Activated CD4-positive, alpha-beta T cell treated with anti-CD3 and anti-CD28 coated beads, Interleukin-2, Interleukin-6, amounts not matched to agents 100 ng/mL and 50 ng/mL, durations not matched to agents 16 hours and 8 hours (primary cell): ENCODE results near the gene GPX4.

ENCODE experiments used
- DNase-seq: peaks from one replicate; pipeline ENCODE4 v3.0.0-alpha.2; 2020

GPX4 gene

GRCh38 chr19:1135454-1135853 is 31.7 kb downstream of the GPX4 start:
- no peak for DNase-seq

- no peak for DNase-seq
These were observed 32.4 kb downstream of the GPX4 start for GRCh38 chr19:1136201-1136600.

- DNase-seq = no peak
These were observed 33.0 kb downstream of the GPX4 start for GRCh38 chr19:1136621-1137317.

DNA sequence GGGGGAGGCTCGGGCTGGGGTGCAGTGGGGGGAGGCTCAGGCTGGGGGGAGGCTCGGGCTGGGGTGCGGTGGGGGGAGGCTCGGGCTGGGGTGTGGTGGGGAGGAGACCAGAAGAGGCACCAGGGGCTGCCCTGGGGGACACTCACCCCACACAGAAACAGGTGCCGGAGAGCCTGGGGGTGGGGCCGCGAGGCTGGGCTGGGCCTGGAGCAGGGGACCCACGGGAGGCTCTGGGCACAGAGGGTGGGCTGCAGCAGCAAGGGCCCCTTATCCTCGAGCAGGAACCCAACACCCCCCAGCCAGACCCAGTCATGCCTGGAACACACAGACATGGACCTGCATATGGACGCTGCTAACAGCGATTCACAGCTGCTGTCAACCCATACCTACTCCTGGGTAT is 34.3 kb downstream of the GPX4 start:
- no peak for DNase-seq

DNA sequence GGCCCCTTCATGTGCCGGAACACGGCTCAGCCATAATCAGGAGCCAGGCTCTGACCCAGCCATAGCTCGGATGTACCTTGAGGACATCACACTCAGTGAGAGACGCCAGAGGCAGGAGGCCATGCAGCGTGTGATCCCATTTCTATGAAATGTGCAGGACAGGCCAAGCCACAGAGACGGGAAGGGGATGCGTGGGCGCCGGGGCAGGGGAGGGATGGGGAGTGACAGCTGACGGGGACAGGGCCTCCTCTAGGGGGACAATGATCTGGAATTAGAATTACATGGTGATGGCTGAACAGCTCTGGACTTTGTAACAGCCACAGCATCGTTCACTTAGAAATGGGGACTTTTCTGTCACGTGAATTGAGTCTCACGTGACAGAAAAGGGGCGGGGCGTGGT is 35.3 kb downstream of the GPX4 start:
- no peak for DNase-seq

- no peak for DNase-seq
These were observed 36.7 kb downstream of the GPX4 start for GRCh38 chr19:1140272-1141027.

GRCh38 chr19:1141944-1142343 is 38.1 kb downstream of the GPX4 start:
- no peak for DNase-seq

DNA sequence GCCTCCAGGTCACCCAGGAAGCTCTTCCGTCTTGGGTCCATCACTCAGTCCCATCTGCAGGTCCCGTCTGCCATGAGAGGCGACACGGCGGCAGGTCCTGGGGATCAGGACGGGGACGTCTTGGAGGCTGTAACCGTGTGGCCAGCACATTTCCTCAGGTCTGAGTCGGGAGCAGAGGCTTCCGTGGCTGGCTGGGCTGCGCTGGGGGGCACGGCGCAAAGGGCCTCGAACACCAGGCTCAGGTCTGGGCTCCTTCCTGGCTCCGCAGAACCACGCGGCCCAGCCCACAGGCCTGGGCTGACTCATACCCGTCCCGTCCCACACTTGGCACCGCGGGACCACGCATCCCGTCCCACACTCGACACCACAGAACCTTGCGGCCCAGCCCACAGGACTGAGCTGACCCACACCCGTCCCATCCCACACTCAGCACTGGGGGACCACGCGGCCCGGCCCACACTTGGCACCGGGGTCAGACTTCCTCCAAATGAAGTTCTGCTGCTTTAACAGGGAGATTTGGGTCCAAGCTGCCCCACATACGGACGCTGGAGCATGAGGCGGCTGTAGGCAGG is 40.1 kb downstream of the GPX4 start:
- DNase-seq = no peak

GRCh38 chr19:1144741-1145140 is 40.9 kb downstream of the GPX4 start:
- DNase-seq = no peak

- no peak for DNase-seq
These were observed 42.0 kb downstream of the GPX4 start for GRCh38 chr19:1145635-1146411.

DNA sequence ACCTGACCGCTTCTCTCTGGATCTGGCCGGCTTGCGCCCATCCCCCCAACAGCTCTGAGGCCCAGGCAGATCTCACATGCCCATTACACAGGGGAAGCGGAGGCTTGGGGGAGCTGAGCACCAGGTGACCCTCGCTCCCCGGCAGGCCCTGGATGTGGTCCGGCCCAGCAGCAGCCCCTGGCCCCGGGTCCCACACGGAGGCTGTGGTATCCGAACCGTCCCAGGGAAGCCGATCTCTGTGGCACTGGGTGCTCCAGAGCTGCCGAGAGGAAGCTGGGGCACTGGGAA is 42.6 kb downstream of the GPX4 start:
- no peak for DNase-seq

DNA sequence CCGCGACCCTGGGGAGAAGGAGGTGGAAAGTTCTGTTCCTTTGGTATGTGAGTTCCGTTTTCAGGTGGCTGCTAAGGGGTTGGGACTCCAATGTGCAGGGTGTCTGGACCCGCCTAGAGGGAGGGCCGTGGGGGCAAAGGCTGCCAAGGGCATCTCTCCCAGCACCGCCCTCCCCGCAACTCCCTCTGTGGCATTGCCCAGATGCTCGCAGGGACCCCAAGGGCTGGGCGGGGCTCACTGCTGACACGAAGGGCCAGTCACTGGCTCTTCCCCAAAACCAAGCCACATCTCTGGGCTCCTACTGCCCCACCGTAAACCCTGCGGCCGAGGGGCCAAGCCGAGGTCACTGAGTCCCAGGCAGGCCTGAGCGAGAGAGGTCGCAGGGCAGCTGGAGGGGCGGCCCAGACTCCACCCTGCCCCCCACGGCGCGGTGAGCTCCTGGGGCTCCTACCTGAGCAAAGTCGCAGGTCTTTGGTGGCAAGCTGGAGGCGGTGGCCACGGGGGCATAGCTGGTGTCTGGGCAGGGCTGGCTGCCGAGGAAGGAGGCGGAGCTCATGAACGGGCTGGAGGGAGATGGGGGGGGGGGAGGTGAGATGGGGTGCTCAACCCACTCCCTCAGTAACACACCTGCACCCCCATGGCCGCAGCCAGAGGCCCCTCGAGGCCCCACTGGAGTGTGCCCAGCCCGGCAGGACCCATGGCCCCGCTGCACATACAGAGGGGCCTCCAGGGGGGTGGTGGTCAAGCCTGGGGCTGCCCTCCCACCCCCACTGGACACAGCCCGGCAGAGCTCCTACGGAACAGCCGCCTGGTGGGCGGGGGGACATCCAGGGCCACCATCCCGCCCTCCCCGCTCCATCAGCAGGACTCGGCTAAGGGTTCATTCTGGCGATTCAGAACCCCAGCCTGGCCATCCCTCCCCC is 43.3 kb downstream of the GPX4 start:
- no peak for DNase-seq

GRCh38 chr19:1147934-1148549 is 44.2 kb downstream of the GPX4 start:
- DNase-seq = no peak

- DNase-seq = no peak
These were observed 45.7 kb downstream of the GPX4 start for GRCh38 chr19:1149259-1150045.

- DNase-seq = no peak
These were observed 46.7 kb downstream of the GPX4 start for GRCh38 chr19:1150333-1151036.

DNA sequence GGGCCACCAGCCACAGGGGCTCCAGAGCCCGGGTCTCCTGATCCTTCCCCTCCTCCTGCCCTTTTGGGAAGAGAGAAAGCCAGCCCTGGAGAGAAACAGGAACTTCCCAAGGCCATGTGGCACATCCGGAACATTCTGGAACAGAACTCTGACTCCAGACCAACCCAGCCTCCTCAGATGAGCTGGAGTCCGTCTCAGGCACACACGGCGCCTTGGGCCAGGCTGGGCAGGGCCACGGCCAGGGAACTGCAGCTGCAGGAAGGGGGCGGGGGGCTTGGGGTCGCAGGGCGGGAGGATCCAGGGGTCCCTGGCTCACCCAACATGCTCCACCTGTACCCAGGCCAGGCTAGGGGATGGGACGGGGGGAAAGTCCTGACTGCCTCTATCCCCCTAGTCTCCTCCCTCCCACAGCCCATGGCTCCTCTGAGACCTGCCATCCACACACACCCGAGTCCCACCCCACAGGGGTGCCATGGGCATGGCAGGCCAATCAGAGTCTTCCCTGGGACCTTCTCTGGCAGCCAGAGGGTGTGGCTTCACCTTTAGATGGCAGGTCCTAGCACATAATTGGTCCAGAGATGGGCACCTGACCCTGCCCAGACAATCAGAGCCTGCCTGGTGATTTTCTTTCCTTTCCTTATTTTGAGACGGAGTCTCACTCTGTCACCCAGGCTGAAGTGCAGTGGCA is 47.4 kb downstream of the GPX4 start:
- no peak for DNase-seq

DNA sequence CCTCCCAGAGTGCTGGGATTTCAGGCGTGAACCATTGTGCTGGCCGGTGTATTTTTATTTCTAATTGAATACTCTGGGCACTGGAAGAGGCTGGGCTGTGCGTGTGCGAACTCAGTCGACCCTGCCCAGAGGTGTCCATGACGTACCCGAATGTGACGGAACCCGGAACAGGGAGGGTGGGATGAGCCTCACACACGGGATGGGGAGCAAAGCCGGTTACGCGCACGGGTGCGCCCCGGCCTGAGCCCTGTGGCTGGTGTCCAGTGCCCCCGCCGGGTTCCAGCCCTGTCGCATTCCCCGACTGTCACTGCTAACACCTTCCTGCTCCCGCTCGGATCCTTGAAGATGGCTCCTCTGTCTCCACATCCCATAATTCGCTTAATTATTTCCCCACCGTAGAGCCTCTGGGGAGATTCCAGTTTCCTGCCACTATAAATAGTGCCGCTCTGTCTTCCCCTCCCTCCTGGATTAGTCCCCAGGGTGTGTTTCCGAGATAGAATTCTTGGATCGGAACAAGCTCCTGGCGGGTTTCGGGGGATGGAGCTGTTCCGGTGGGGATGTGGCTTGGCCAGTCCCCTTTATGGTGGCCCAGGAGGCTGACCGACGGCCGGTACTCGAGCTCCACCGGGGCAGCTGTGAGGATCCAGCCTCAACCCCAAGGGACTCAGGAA is 48.3 kb downstream of the GPX4 start:
- DNase-seq = no peak

DNA sequence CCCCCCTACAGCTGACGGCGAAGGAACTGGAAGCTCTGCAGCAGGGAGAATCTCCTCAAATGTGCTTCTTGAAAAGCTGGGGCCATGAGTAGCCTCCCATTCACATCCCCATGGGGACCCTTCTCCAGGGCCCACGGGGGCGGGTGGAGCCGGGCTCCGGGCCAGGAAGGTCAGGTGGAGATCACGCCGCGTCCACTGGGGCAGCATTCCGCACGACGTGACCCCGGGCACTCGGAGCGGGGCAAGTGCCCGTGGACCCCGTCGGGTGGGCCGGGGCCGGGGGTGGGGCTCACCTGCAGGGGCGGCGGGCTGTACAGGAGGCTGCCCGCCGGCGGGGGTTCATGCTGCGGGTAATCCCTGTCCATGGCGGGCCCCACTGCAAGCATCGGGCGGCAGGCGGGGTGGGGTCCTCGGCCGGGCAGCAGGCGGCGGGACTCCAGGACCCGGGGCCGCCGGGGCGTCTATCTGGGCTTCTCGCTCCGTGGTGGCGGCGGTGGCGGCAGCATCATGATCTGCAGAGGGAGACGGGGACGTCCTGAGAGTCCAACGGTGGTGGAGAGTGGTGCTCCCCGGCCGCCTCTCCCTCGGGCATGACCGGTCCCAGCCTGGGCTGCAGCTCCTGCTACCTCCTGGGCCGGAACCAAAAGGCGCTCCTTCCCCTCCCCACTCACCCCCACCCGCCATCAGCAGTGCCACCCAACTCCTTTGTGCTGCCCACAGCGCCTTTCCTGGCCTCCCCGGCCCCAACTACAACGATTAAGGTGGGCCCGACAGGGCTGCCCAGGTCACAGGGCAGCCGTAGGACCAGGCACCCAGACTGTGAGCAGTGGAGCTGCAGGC is 50.3 kb downstream of the GPX4 start:
- DNase-seq = no peak
